Activated naive CD4-positive, alpha-beta T cell treated with anti-CD3 and anti-CD28 coated beads, Interleukin-2, amount 10 ng/mL, durations not matched to agents 7 days and 5 days (primary cell): ENCODE data around the gene TRIP13.

Source experiments
- CTCF ChIA-PET: fragments of 350-600 bp; sonication (Branson Sonifier 250); formaldehyde crosslinking; loops from one replicate; lab custom pipeline; 2021; ENCODE audit warnings: antibody characterized with exemption; lab: Charles Lee
- DNase-seq: peaks from one replicate; pipeline ENCODE4 v3.0.0-alpha.2; 2020
- H3K27ac Mint-ChIP-seq: one replicate; pipeline ENCODE4 v1.8.0; 2021; ENCODE audit warnings: mild to moderate bottlenecking, moderate library complexity, mixed read lengths
- H3K27me3 Mint-ChIP-seq: one replicate; pipeline ENCODE4 v1.8.0; 2021; ENCODE audit warnings: mild to moderate bottlenecking, mixed read lengths
- H3K36me3 Mint-ChIP-seq: one replicate; pipeline ENCODE4 v1.8.0; 2021; ENCODE audit warnings: mixed read lengths
- H3K4me1 Mint-ChIP-seq: one replicate; pipeline ENCODE4 v1.8.0; 2021; ENCODE audit warnings: mixed read lengths
- H3K4me3 Mint-ChIP-seq: one replicate; pipeline ENCODE4 v1.8.0; 2021; ENCODE audit warnings: mild to moderate bottlenecking, moderate library complexity, mixed read lengths
- H3K9me3 Mint-ChIP-seq: one replicate; pipeline ENCODE4 v1.8.0; 2021; ENCODE audit warnings: mixed read lengths

The TRIP13 gene

DNA sequence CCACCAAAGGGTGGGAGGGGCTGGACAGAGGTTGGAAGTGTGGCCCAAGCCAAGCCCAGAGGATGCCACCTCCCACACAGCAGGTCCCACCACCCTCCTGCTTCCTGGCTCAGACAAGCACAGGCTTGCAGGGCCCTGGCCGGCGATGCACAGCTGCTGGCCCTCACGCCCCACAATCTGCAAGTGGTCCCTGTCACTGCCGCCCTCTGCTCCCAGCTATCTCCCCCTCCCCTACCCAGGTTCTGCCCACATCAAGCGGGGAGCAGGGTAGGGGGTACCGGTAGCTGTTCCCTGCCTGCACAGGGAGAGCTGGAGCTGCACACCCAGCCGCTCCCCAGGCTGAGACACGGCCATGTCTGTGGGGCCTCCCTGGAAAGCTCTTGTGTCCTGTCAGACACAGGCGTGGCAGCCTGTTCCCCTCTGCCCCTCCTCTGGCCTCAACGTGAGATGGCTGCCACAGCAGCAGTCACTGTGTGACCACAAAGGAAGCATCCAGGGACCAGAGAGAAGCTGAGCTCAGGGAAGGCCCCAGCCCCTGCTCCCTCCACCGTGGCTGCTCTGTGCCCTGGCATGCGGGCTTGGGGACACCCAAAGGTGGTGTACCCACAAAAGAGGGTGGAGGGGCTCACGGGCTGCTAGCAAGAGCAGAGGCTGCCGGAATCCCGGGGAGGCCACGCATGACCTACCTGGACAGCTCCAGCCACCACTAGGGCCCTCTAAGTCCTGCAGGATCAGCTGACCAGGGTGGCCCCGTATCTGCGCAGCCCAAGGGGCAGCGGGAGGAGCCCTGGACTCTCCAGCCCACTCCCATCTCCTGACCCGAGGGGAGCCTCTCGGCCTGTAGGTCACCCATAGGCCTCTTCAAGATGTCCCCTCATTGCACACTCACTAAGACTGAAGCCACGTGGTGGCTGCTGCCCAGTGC, 31.0 kb upstream of the TRIP13 start:
- no peak overlapping the region for H3K27ac Mint-ChIP-seq
- CTCF ChIA-PET = no interaction called here

GRCh38 chr5:862367-863243, 30.1 kb upstream of the TRIP13 start:
- CTCF ChIA-PET = no interaction called here
- no peak for DNase-seq
- no peaks in the 10 kb centered on the region for H3K9me3 Mint-ChIP-seq
- H3K4me3 Mint-ChIP-seq = no peak overlapping the region
- H3K36me3 Mint-ChIP-seq = peaks cover 16% of the 10 kb centered on the region
- H3K27me3 Mint-ChIP-seq = no peaks in the 10 kb centered on the region
- H3K4me1 Mint-ChIP-seq = no peaks in the 10 kb centered on the region
- no peak overlapping the region for H3K27ac Mint-ChIP-seq

More for the DNA sequence above, 31.0 kb upstream of the TRIP13 start:
- Mint-ChIP-seq H3K4me3 (no peak overlapping the region), H3K36me3 (peaks cover 11% of the 10 kb centered on the region), H3K4me1 (no peaks in the 10 kb centered on the region), H3K9me3 (no peaks in the 10 kb centered on the region), H3K27me3 (no peaks in the 10 kb centered on the region)
- DNase-seq = no peak

GRCh38 chr5:863244-863805, 29.4 kb upstream of the TRIP13 start:
- no peak for DNase-seq
- Mint-ChIP-seq H3K36me3 (peaks cover 21% of the 10 kb centered on the region), H3K27me3 (no peaks in the 10 kb centered on the region), H3K9me3 (no peaks in the 10 kb centered on the region), H3K4me1 (no peaks in the 10 kb centered on the region), H3K27ac (no peak overlapping the region), H3K4me3 (no peak overlapping the region)
- CTCF ChIA-PET = interaction anchor here (1.7 kb wide), 1 partner anchor 192 kb away, joined by 3 read pairs; no protein-coding TSS in a partner anchor

DNA sequence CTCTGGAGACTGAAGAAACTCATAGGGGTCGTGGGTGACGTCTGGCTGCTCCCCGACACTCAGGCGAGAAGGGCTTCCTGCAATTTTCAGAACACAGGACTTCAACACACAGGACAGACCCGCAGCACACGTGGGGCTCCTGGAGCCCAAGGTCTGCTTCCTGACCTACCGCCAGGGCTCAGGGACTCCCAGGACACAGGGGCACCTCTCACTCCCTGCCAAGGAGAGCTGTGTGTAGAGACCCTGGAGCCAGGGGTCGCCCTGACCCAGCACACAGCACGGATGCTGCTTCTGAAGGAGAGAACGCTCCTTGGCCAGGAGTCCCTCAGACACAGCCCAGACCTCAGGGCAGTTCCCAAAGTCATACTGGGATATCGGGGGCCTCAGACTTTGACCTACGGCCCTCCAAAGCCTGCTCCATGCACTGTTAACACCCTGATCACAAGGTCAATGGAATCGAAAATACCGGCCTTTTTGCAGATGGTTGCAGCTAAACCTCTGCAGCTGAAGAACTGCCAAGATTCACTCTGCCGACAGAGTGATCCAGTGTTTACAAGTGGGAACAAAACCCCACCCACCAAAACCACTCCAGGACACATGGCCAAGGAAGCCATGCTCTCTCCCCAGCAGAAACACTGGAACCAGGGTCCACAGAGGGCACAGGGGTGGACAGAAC, 28.1 kb upstream of the TRIP13 start:
- Mint-ChIP-seq H3K27me3 (no peaks in the 10 kb centered on the region), H3K27ac (no peak overlapping the region), H3K4me1 (no peaks in the 10 kb centered on the region), H3K4me3 (no peak overlapping the region), H3K9me3 (no peaks in the 10 kb centered on the region), H3K36me3 (peaks cover 30% of the 10 kb centered on the region)
- CTCF ChIA-PET = interaction anchor here (1.7 kb wide), 1 partner anchor 194 kb away, joined by 3 read pairs; no protein-coding TSS in a partner anchor
- no peak for DNase-seq

DNA sequence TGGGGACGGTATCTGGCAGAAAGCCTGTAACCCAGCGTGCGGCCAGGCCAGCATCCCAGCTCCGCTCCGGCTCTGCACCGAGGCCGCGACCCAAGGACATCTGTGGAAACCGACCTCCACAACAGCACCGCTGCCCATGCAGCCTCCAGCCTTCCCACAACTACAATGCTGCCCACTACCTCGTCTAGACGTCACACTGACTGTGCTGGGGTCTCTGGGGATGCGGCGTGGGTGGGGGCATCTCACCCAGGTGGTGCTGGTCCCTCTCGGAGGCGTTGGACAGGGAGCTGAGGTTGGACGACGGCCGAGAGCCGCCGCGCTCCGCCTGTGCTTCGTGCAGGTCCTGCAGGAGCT, 27.5 kb upstream of the TRIP13 start:
- no peak for DNase-seq
- Mint-ChIP-seq H3K27ac (no peak overlapping the region), H3K27me3 (no peaks in the 10 kb centered on the region), H3K9me3 (no peaks in the 10 kb centered on the region), H3K4me3 (no peak overlapping the region), H3K4me1 (no peaks in the 10 kb centered on the region), H3K36me3 (peaks cover 34% of the 10 kb centered on the region)
- CTCF ChIA-PET = no interaction called here

- DNase-seq = no peak
- peaks cover 40% of the 10 kb centered on the region for H3K36me3 Mint-ChIP-seq
- CTCF ChIA-PET = no interaction called here
- H3K27ac Mint-ChIP-seq = no peak overlapping the region
- H3K4me3 Mint-ChIP-seq = no peak overlapping the region
- no peaks in the 10 kb centered on the region for H3K9me3 Mint-ChIP-seq
- H3K27me3 Mint-ChIP-seq = no peaks in the 10 kb centered on the region
- H3K4me1 Mint-ChIP-seq = no peaks in the 10 kb centered on the region
These were observed 26.9 kb upstream of the TRIP13 start for GRCh38 chr5:865771-866170.

- H3K27ac Mint-ChIP-seq = no peak overlapping the region
- no peaks in the 10 kb centered on the region for H3K9me3 Mint-ChIP-seq
- DNase-seq = no peak
- CTCF ChIA-PET = no interaction called here
- H3K4me1 Mint-ChIP-seq = no peaks in the 10 kb centered on the region
- H3K27me3 Mint-ChIP-seq = no peaks in the 10 kb centered on the region
- H3K4me3 Mint-ChIP-seq = no peak overlapping the region
- peaks cover 48% of the 10 kb centered on the region for H3K36me3 Mint-ChIP-seq
These were observed 25.3 kb upstream of the TRIP13 start for GRCh38 chr5:867300-867870.

DNA sequence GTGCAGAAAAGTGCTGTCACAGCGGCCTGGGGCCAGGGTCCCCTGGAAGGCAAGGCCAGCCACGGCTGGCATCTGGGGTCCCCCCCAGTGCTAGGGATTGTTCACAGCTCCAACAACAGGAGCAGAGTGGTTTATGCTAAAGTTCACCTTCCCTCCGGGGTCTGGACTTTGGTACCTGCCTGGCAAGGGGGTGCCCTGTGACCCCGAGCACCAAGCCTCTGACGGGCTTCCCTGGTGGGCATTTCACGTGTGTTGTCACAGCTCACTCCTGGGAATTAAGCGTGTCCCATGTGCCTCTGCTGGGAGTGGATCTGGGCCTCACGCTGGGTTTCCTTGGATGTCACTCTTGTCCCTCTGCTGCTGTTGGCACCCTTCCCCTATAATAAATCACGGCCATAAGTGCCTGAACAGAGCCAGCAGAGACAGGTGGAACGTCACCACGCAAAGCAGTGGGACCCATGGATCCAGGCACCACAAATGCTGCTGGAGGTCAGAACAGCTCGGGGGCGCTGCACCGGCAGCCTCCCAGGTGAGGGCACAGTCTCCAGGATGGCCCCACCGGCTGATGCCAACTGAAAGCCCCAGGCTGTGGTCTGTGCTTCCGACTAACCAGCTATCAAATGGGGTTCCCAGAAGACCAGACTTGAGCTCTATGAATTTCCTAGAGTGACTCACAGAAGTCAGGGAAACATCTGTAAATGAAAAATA, 24.1 kb upstream of the TRIP13 start:
- Mint-ChIP-seq H3K4me3 (no peak overlapping the region), H3K27me3 (no peaks in the 10 kb centered on the region), H3K36me3 (peaks cover 51% of the 10 kb centered on the region), H3K9me3 (no peaks in the 10 kb centered on the region), H3K27ac (no peak overlapping the region), H3K4me1 (peaks cover 3% of the 10 kb centered on the region)
- CTCF ChIA-PET = interaction anchor here (0.7 kb wide), 1 partner anchor 8 kb away, joined by 3 read pairs; no protein-coding TSS in a partner anchor
- no peak for DNase-seq

DNA sequence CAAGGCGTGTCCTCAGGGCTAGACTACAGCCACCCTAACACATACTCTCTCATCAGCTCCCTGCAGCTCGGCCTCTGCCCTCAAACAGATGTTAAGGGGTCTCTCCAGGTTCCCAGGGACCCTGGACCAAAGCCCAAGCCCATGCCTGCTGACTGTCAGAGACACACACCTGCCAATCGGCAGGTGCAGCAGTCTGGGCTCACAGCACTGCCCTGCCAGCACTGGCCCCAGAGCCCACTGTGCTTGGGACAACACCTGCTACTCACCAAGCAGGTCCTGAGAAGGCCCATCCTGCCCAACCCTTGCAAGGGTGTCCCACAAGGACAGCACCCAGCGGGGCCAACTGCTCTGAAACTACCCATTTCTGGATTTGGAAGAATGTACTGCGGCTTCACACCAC, 21.7 kb upstream of the TRIP13 start:
- Mint-ChIP-seq H3K27me3 (no peaks in the 10 kb centered on the region), H3K36me3 (peaks cover 63% of the 10 kb centered on the region), H3K27ac (no peak overlapping the region), H3K4me3 (no peak overlapping the region), H3K4me1 (peaks cover 3% of the 10 kb centered on the region), H3K9me3 (no peaks in the 10 kb centered on the region)
- no peak for DNase-seq
- CTCF ChIA-PET = no interaction called here

- Mint-ChIP-seq H3K4me3 (no peak overlapping the region), H3K27ac (no peak overlapping the region), H3K4me1 (peaks cover 3% of the 10 kb centered on the region), H3K27me3 (no peaks in the 10 kb centered on the region), H3K9me3 (no peaks in the 10 kb centered on the region), H3K36me3 (peaks cover 62% of the 10 kb centered on the region)
- peak; percentile 10 for DNase-seq
- CTCF ChIA-PET = no interaction called here
These were observed 20.9 kb upstream of the TRIP13 start for GRCh38 chr5:871596-872298.

- peaks cover 3% of the 10 kb centered on the region for H3K4me1 Mint-ChIP-seq
- peaks cover 65% of the 10 kb centered on the region for H3K36me3 Mint-ChIP-seq
- no peak for DNase-seq
- no peak overlapping the region for H3K27ac Mint-ChIP-seq
- no peak overlapping the region for H3K4me3 Mint-ChIP-seq
- CTCF ChIA-PET = no interaction called here
- no peaks in the 10 kb centered on the region for H3K9me3 Mint-ChIP-seq
- H3K27me3 Mint-ChIP-seq = no peaks in the 10 kb centered on the region
These were observed 20.4 kb upstream of the TRIP13 start for GRCh38 chr5:872301-872700.

GRCh38 chr5:873328-873727, 19.4 kb upstream of the TRIP13 start:
- Mint-ChIP-seq H3K27me3 (no peaks in the 10 kb centered on the region), H3K9me3 (no peaks in the 10 kb centered on the region), H3K4me1 (peaks cover 3% of the 10 kb centered on the region), H3K27ac (no peak overlapping the region), H3K4me3 (no peak overlapping the region), H3K36me3 (peaks cover 65% of the 10 kb centered on the region)
- CTCF ChIA-PET = no interaction called here
- no peak for DNase-seq

DNA sequence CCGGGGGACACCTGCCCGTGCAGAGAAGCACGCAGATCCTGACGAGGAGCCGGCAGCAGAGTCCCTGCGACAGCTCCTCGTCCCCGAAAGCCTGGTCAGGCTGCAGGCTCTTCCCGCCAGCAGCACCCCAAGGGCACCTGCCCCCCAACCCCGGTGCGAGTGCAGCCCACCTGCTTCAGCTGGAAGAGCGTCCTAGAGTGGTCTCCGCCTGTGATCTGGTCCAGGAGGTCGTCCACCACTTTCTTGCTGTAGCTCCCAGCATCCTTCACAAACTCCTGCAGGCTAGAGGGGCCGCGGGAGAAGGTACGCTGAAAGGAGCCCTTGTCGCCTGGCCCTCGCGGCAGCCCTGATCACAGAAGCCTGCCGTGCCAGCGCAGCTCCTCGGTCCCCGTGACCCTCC, 16.8 kb upstream of the TRIP13 start:
- H3K4me1 Mint-ChIP-seq = peaks cover 3% of the 10 kb centered on the region
- H3K36me3 Mint-ChIP-seq = peaks cover 50% of the 10 kb centered on the region

More for the DNA sequence above, 16.8 kb upstream of the TRIP13 start:
- CTCF ChIA-PET = interaction anchor here (1.0 kb wide), 1 partner anchor 8 kb away, joined by 3 read pairs; no protein-coding TSS in a partner anchor
- no peak for DNase-seq
- Mint-ChIP-seq H3K4me3 (no peak overlapping the region), H3K27me3 (no peaks in the 10 kb centered on the region), H3K27ac (no peak overlapping the region), H3K9me3 (no peaks in the 10 kb centered on the region)
